Muscle of back (tissue), 11 donors: ENCODE results near the gene WDR62. TPM values are rescaled to one million over a fixed set of nuclear protein-coding genes. Genes with fewer than 3 reads are reported as not detected.
A peak's percentile ranks its signal among the peaks of the same experiment; 100 is the strongest.

Experiments
- DNase-seq, 3 donors: peaks; one replicate each; pipeline versions ENCODE4 v3.0.0 to v3.0.0-alpha.2; 2013
- polyA plus RNA-seq, 10 donors: library from polyadenylated mRNA; unstranded; fragments of 120-200 nt; gene quantifications; one replicate each; pipeline ENCODE4 v1.2.1, GENCODE V29; 2013; ENCODE audit not compliant: insufficient read length in 10 of 10

Gene WDR62
- polyA plus RNA-seq, 10 donors = 2.5 to 3.9 (median 3.2) TPM

DNA sequence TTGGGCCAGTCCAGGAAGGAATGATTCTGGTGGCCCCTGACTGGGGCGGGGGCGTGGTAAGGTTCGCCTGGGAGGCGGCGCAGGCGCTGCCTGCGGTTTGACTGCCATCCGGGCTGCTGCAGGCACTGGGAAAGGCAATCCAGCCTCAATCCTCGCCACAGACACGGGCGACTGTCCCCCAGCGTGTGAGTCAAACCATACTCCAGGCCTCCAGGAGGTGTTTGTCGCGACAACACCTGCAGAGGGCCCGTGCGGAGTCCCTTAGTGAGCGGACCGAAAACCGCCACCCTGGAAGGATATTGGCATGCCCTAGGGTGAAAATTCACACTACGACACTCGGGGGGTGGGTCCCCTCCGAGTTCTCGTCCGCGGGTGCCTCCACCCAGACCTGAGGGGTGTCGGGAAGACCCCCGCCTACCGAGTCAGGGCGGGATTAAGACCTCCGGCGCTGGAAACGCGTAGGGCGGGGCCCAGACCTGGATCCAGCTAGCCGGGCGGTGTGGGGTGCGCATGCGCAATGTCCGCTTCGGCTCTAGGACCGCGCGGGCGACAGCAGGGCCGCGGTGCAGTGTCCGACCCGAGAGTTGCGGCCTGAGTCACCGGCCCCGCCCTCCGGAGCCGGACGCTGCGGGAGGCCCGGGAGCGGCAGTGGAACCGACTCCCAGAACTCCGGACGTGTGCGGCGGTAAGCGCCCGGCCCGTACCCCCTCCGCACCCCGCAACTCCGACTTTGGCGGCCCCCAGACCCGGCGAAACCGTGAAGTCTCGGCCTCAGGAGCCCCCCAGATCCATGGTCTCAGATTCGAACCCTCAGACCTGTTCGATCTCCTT, 85.0 kb downstream of the WDR62 start, which contains the start of gene CAPNS1:
Gene CAPNS1 (plus strand): TSS at position 594 of the 831 bp plus-strand sequence. CDS start 946 bp downstream, outside the sequence.
- peak; percentile 97 to 99 (median 99) for DNase-seq

DNA sequence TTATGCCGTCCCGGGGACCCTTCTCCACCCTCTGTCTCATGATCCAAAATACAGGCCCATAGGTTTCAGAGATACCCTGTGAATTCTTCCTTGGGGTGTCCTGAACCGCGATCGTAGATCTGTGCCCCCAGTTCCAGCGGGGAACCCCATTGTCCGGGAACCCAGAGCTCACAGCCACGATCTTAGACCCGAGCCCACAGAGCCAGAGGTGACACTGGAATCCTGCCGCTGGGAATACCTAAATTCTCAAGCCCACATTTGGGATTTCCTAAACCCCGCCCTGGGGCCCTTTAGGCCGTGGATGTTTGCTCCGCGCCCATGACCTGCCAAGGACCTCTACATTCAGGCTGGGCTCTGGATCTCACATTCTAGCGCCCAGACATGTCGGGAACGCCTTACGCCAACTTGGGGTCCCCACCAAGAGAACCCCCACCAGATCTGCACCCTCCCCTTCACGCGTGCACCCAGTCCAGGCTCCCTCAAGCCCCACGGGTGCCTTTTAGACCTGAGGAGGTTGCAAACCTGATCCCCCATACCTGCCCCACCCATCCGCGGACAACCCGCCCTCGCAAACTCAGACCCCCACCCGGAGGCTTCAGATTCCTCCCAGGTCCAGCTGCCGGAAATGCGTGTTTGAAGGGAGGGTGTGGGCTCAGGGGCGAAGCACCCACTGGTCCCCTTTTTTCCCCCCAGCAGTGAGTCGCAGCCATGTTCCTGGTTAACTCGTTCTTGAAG, 85.8 kb downstream of the WDR62 start:
- peak; percentile 56 to 80 (median 59) for DNase-seq

DNA sequence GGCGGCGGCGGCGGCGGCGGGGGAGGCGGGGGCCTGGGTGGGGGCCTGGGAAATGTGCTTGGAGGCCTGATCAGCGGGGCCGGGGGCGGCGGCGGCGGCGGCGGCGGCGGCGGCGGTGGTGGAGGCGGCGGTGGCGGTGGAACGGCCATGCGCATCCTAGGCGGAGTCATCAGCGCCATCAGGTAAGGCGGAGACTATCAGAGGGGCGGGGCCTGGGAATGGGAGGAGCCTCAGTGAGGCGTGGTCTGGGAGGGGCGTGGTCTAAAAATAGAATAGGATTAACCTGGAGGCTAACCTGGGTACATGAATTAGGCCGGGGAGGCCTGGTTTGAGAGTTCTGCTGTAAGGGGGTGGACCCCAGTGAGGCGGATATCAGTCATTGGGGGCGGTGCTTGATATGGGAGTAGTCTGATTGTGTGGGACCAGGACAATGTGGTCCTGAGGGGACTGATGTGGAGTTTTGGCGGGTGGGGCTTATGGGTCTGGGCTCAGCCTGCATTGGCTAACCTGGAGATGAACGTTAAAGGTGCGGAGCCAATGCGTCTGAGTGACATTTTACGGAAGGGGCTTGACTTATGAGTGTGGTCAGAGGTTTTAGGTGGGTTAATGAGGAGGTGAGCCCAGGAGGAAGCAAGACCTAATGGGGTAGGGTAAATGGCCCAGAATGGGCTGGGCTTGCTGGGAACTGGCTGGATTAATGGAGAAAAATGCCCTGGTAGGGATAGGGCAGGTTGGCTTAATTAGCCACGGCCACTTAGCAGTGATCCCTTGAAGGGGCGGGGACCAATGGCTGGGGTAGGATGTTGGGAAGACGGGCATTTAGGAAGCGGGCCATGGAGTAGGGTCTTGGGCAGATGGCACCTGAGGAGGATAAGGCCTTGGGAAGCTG, 86.6 kb downstream of the WDR62 start:
- DNase-seq = peak; percentile 74 to 81 (median 79)

DNA sequence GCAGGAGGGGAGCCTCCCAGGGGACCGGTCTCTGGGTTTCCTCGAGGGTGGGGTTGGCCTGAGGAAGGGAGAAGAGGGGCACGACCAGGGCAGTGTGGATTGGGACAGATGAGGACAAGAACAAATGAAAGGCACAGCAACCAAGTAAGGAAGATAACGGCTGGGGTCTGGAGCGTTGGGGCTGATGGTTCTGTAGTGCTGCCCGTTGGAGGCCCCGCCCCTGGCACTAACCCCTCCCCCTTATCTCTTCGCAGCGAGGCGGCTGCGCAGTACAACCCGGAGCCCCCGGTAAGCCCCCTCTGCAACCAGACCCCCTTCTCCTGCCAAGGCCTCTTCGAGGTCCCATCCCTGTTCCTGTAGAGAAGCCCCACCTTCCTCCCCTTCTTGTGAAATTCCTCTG, 87.3 kb downstream of the WDR62 start:
- DNase-seq = no peak

DNA sequence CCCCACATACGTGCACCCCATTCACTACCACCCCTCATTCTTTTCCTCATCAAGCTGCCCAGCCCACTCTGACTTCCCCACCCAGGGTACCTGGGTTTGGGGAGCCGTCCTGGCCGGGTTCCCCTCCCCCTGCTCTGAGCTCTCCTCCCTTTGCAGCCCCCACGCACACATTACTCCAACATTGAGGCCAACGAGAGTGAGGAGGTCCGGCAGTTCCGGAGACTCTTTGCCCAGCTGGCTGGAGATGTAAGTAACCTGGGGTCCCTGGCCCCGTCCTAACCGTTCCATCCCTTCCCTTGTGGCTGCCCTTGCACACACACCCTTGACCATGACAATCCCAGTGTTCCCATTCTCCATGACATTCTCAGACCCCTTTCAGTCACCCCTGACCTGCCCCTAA, 87.8 kb downstream of the WDR62 start:
- DNase-seq = no peak

DNA sequence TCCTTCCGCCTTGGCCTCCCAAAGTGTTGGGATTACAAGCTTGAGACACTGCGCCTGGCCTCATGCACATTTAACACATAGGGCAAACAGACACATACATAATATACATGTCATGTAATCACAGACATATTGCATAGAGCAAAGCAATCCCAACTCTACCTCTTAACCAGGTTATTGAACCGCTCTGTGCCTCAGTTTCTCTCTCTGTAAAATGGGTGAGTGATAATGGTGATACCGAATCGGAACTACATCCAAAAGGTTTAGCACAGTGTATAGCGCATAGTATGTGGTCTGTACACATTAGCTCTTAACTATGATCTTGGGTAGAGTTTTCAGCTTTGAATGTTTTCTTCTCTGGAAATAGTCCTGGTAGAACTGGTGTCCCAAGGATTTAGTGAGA, 89.9 kb downstream of the WDR62 start:
- DNase-seq = no peak

DNA sequence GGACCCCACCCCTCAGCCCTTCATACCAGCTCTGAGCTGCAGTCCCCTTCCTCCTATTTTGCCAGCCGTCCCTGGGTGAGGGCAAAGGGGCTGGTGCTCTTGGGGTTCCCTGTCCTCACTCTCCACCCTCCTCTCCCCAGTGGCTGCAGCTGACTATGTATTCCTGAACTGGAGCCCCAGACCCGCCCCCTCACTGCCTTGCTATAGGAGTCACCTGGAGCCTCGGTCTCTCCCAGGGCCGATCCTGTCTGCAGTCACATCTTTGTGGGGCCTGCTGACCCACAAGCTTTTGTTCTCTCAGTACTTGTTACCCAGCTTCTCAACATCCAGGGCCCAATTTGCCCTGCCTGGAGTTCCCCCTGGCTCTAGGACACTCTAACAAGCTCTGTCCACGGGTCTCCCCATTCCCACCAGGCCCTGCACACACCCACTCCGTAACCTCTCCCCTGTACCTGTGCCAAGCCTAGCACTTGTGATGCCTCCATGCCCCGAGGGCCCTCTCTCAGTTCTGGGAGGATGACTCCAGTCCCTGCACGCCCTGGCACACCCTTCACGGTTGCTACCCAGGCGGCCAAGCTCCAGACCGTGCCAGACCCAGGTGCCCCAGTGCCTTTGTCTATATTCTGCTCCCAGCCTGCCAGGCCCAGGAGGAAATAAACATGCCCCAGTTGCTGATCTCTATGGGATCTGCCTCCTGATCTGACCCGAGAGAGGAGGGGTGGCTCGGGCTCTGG, 95.1 kb downstream of the WDR62 start:
- no peak for DNase-seq

DNA sequence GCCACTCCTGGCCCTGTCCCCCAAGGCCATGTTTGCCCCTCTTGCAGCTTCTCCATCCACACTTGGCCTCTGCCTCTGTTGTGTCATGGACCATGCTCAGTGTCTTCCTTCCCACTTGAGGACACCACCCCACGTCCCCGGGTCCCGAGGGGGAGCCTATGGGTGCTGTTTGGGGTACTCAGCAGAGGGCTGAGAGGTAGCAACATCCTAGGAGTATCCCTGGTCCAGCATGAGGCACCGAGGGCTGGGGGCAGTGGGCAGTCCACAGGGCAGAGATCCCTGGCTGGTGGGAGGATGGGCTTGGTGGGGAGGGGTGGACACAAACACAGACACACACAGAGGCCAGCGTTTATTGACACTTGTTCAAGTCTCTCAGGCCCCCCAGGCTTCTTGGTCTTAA, 95.9 kb downstream of the WDR62 start:
- DNase-seq = no peak

DNA sequence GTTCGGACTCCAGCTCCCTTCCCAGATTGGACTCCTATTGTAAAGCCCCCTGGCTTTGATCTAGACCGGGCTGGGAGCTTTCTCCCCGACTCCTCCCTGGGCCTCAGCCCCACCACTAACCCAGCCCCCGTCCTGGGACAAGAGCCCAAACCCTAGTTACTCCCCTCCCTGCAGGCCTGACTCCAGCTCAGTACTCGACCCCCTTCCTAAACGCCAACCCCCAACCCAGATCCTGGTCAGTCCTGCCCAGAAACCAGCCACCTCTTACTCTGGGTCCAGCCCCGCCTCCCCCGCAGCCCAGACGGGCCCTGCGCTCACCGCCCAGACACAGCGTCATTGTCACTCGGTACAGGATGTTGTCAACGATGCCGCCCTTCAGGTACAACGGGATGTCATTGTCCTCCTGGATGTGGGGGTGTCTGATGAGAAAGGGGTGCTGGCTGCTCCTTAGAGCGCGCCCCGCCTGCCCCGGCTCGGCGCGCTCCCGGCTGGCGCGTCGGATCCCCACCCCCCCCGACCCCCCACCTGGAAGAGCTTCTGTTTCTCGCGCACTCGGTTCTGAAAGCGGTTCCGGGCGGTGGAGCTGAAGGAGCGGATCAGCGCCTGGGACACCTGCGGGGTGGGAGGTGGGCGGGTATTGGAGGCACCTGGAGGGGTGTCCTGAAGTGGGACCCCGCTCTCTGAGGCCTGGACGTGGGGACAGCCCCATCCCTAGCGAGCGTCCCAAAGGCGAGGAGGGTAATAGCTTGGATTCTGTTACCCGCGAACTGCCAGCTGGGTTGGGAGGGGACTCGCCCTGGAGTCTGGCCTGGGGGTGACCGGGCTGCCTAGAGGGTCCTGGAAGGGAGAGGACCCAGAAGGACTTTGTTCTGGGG, 96.7 kb downstream of the WDR62 start:
- peak; percentile 36 to 89 (median 73) for DNase-seq

DNA sequence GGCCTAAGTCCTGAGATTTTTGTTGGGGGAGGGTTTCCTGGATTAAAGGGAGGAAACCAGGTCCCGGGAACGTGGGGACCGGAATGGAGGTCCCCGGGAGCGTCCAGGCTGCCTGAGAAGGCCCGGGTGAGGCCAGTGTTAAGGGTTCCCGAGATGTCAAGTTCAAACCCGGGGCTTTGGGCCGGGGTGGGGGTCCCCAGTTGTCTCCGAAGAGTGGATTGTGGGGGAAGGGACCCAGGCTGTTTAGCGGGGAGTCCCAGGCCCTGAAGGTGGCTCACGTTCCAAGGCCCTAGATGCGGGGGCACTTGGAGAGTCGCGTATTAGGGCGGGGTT, 97.3 kb downstream of the WDR62 start:
- no peak for DNase-seq

DNA sequence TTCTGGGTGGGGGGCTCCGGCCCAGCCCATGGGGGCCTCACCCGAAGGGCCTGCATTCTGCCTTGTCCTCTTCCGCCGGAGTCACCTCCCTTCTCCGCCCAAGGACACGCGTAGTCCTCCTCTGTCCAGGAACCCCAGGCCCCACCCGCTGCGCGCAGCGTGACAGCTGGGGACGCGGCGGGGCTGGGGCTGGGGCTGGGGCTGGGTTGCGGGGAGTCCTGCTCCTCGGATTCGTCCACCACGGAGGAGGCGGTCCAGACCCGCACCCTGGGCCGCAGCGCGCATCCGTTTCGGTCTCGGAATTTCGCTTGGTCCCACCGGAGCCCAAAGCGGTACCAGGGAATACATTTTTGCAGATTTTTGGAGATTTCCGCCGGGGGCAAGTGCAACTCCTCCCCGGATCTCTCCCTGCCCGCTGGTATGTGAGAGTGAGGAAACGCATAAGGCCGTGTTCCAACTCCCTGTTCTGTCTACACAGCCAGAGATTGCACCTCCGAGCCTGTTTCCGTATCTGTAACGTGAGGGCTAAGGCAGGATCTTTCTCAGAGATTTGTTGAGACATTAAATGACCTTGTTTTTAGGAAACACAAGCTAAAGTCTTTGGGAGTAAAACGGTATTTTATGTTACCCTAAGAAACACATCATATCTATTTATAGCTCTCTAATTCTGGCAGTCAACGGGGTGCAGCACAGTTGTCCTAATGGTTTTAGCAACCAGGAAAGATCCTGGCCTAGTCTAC, 97.8 kb downstream of the WDR62 start, which contains the start of gene COX7A1:
Gene COX7A1 (minus strand): TSS at position 96 of the 740 bp plus-strand sequence. CDS start 40 bp downstream, at position 56.
- DNase-seq = peak; percentile 79 to 91 (median 84)

DNA sequence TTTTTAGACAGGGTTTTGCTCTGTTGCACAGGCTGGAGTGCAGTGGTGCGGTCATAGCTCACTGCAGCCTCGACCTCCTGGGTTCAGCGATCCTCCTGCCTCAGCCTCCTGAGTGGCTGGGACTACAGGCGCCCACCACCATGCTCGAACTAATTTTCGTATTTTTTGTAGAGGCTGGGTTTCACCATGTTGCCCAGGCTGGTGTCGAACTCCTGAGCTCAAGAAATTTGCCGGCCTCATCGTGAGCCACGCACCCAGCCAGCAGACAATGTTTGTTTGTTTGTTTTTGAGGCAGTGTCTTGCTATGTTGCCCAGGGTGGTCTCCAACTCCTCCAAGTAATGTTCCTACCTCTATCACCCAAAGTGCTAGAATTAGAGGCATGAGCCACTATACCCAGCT, 98.4 kb downstream of the WDR62 start:
- no peak for DNase-seq

Other genes starting within 250 kb of the WDR62 start
- not detected for gene PRODH2, start 242.1 kb upstream of the WDR62 start, polyA plus RNA-seq
- gene NPHS1, start 202.4 kb upstream of the WDR62 start, polyA plus RNA-seq = under 1 TPM in 8 of 10 donors, not detected in 2; 0.09 to 0.52 (median 0.15) TPM
- 1 to 10 TPM in 1 of 10 donors, under 1 TPM in 9; 0.18 to 1.1 (median 0.33) TPM for gene KIRREL2, start 198.0 kb upstream of the WDR62 start, polyA plus RNA-seq
- 10 to 100 TPM in 1 of 10 donors, 1 to 10 TPM in 9; 3.8 to 12.7 (median 5.9) TPM for gene APLP1, start 186.3 kb upstream of the WDR62 start, polyA plus RNA-seq
- 1 to 10 TPM; 1.1 to 3.1 (median 1.7) TPM for gene NFKBID, start 154.4 kb upstream of the WDR62 start, polyA plus RNA-seq
- gene HCST, start 152.4 kb upstream of the WDR62 start, polyA plus RNA-seq = 10 to 100 TPM in 1 of 10 donors, 1 to 10 TPM in 9; 3.7 to 11.6 (median 5.3) TPM
- gene TYROBP, start 146.6 kb upstream of the WDR62 start, polyA plus RNA-seq = 10 to 100 TPM; 11.6 to 22.8 (median 16.9) TPM
- 10 to 100 TPM in 1 of 10 donors, 1 to 10 TPM in 9; 4.4 to 13.1 (median 7.6) TPM for gene LRFN3, start 118.5 kb upstream of the WDR62 start, polyA plus RNA-seq
- gene SDHAF1, start 59.7 kb upstream of the WDR62 start, polyA plus RNA-seq = 10 to 100 TPM in 9 of 10 donors, 1 to 10 TPM in 1; 9.4 to 13.8 (median 11.4) TPM
- gene SYNE4, start 46.1 kb upstream of the WDR62 start, polyA plus RNA-seq = 1 to 10 TPM in 1 of 10 donors, under 1 TPM in 8, not detected in 1; 0.12 to 1.0 (median 0.46) TPM
- 10 to 100 TPM in 1 of 10 donors, 1 to 10 TPM in 9; 5.5 to 10.4 (median 7.9) TPM for gene ALKBH6, start 40.7 kb upstream of the WDR62 start, polyA plus RNA-seq
- gene CLIP3, start 22.0 kb upstream of the WDR62 start, polyA plus RNA-seq = 10 to 100 TPM; 13.8 to 22.7 (median 18.7) TPM
- 1 to 10 TPM; 7.2 to 9.9 (median 7.6) TPM for gene THAP8, start 612 bp upstream of the WDR62 start, polyA plus RNA-seq
- gene OVOL3, start 56.2 kb downstream of the WDR62 start, polyA plus RNA-seq = not detected
- gene POLR2I, start 60.0 kb downstream of the WDR62 start, polyA plus RNA-seq = 10 to 100 TPM; 26.4 to 47.8 (median 40.6) TPM
- gene TBCB, start 60.6 kb downstream of the WDR62 start, polyA plus RNA-seq = 100 to 1,000 TPM in 1 of 10 donors, 10 to 100 TPM in 9; 64.6 to 101 (median 79.3) TPM
- gene CAPNS1, start 85.2 kb downstream of the WDR62 start, polyA plus RNA-seq = 100 to 1,000 TPM; 460 to 557 (median 508) TPM
- gene COX7A1, start 97.5 kb downstream of the WDR62 start, polyA plus RNA-seq = 100 to 1,000 TPM; 182 to 264 (median 219) TPM
- 1 to 10 TPM; 4.3 to 7.9 (median 6.6) TPM for gene ZNF565, start 159.8 kb downstream of the WDR62 start, polyA plus RNA-seq
- gene ZNF146, start 160.2 kb downstream of the WDR62 start, polyA plus RNA-seq = 10 to 100 TPM; 55.7 to 79.3 (median 72.1) TPM